H54 (cell line): ENCODE measurements around the gene MVP.

Experiments used
- DNase-seq: peaks from one replicate; pipeline ENCODE4 v3.0.0; 2011; ENCODE audit warnings: low spot score, mixed read lengths; ENCODE audit not compliant: insufficient read length
- FAIRE-seq: peaks from 3 replicates; lab custom pipeline; 2011; peaks lifted over from hg19 to GRCh38; lab: Jason Lieb, UNC
- POLR2A ChIP-seq: IDR thresholded peaks from 2 replicates; pipeline ENCODE4 v1.6.1; 2011; ENCODE audit warnings: low read depth, mild to moderate bottlenecking, low read length

MVP gene

DNA sequence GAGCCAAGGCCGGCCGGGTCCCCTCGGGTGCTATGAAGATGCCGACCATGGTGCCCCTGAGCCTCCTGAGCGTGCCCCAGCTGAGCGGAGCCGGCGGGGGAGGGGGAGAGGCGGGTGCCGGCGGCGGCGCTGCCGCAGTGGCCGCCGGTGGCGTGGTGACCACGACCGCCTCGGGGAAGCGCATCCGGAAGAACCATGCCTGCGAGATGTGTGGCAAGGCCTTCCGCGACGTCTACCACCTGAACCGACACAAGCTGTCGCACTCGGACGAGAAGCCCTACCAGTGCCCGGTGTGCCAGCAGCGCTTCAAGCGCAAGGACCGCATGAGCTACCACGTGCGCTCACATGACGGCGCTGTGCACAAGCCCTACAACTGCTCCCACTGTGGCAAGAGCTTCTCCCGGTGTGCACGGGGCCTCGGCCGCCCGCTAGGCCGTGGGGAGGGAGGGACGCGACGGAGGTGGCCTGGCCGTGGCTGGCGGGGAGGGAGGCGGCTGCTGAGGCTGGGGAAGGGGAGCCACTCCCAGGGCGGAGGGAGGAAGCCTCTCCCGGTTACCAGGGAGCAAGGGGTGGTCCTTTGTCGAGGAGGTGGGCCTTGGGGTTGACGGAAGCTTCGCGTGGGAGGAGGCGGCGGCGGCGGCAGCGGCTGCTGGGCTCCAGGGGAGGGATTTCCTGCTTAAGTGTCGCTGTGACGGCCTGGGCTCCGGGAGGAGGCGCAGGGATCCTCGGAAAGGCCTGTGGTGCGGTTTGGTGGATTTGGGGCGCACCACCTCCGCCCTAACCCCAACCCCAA lies 12.6 kb upstream of the MVP start:
- no peak for DNase-seq
- no peak for FAIRE-seq

DNA sequence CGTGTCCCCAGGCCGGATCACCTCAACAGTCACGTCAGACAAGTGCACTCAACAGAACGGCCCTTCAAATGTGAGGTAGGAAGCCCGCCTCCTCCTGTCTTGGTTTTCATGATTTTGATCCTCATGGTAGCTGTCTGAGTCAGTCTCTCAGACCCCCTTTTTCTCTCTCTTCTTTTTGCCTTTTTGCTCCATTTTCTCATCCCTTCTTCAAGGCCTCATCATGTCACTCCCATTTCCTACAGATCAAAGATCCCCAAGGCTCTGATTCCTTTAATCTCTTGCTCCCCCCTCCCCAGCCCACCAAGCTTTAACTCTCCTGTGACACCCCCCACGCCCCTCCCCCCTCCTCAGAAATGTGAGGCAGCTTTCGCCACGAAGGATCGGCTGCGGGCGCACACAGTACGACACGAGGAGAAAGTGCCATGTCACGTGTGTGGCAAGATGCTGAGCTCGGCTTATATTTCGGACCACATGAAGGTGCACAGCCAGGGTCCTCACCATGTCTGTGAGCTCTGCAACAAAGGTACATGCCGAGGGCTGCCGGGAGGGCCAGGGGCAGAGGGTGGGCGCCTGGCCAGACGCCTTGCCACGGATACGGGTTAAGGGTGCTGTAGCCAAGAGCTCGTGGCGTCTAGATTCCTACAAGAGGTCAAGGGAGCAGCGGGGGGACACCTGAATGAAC lies 11.9 kb upstream of the MVP start:
- TF ChIP-seq POLR2A, result no peak
- no peak for FAIRE-seq
- no peak for DNase-seq

More for the DNA sequence above, 12.6 kb upstream of the MVP start:
- TF ChIP-seq POLR2A, result peak; percentile 60

DNA sequence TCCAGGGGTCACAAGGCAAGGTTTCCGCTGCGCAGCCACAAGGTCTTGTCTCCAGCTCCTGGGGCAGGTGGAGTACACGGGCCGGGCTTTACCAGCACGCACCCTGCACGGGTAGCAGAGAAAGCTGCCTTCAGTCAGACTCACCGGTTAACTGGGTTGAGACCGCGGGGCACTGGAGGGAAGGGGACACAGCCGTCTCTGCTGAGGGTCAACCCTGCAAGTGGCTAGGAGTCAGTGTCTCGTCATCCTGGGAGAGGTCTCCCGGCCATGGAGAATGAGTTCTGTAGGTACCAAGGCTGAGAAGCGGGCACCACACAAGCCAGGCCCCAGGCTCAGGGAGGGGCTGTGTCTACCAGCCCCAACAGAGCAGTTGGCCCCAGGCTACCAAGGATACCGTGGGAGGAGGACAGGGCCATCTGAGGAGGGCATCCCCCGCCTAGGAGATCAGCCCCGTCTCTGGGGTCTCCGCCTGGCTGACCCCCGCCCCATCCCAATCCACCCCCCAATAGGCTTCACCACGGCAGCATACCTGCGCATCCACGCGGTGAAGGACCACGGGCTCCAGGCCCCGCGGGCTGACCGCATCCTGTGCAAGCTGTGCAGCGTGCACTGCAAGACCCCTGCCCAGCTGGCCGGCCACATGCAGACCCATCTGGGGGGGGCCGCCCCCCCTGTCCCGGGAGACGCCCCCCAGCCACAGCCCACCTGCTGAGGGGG lies 11.1 kb upstream of the MVP start:
- FAIRE-seq (no peak), DNase-seq (no peak)
- no peak for TF ChIP-seq POLR2A

DNA sequence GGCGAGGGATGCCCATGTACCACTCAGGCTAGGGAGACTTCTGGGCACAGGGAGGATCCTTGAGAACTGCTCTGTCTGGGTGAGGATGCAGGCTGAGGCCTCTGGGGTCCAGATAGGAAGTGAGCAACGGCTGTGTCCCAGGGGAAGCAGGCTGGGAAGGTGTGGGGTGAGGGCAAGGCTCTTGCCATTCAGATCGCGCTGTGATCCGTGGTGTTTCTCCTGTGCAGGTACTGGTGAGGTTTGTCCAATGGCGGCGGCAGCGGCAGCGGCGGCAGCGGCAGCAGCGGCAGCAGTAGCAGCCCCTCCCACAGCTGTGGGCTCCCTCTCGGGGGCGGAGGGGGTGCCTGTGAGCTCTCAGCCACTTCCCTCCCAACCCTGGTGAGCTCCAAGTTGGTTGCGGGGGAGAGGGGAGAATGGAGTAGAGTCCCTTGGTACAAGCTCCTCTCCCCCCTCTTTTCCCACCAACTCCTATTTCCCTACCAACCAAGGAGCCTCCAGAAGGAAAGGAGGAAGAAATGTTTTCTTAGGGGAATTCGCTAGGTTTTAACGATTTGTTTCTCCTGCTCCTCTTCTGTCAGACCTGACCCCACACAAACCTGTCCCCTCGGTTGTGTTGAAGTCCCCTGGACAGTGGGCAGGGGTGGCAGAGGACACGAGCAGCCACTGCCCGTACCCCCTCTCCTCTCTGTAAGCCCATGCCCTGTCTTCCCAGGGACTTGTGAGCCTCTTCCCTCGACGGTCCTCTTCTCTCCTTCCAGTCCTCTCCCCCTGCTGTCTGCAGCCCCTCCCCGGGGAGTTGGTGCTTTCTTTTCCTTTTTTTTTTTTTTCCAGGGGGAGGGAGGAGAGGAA lies 10.2 kb upstream of the MVP start:
- no peak for DNase-seq
- no peak for TF ChIP-seq POLR2A
- FAIRE-seq, result no peak

DNA sequence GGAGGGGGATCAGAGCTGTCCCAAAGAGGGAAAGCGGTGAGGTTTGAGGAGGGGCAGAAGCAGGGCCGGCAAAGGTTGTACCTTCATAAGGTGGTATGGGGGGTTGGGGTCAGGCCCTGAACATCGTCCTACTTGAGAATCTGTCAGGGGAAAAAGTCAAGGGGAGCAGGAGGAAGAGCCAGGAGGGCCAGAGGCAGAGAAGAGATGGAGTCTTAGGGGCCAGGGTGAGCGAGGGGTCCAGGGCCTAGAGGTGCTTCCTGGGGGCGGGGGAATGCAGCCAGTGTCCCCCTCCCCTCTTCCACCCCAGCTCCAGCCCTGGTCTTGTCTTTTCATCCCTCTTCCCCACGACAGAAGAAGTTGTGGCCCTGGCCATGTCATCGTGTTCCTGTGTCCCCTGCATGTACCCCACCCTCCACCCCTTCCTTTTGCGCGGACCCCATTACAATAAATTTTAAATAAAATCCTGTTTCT lies 9.5 kb upstream of the MVP start:
- no peak for DNase-seq
- no peak for FAIRE-seq
- TF ChIP-seq POLR2A, result no peak

DNA sequence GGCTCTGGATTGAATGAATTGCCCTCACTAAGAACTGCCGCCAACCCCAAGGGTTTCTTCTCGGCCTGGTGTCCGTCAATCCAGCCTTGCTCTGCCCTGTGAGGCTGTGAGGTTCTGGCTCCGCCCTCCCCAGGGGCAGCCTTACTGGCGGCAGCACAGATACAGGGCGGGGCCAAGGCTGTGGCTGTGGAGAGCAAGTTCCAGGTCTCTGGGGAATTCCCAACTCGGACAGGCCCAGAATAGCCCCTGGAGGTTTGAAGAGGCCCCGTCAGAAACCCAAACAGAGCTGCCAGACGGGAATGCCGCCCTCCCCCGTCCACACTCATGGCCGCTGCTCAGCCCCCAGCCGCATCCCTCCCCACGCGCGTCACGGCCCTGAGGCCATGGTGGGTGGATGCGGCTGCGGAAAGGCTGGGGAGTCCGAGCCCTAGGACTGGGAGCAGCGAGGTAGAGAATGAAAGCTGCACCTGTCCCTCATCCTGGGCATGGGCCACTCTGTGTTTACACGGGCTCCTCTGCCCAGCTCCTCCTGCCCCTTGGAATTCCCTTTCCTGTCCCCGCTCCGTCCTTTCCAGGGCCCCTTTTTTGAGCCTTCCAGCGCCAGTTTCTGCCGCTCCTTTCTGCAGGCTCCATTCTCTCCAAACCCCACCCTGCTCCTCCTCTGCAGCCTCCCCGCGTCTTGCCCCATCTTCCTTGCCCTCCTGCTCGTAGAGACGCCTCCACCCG lies 8.9 kb upstream of the MVP start:
- FAIRE-seq (peak; percentile 73), DNase-seq (peak; percentile 94)
- peak; percentile 67 for TF ChIP-seq POLR2A

DNA sequence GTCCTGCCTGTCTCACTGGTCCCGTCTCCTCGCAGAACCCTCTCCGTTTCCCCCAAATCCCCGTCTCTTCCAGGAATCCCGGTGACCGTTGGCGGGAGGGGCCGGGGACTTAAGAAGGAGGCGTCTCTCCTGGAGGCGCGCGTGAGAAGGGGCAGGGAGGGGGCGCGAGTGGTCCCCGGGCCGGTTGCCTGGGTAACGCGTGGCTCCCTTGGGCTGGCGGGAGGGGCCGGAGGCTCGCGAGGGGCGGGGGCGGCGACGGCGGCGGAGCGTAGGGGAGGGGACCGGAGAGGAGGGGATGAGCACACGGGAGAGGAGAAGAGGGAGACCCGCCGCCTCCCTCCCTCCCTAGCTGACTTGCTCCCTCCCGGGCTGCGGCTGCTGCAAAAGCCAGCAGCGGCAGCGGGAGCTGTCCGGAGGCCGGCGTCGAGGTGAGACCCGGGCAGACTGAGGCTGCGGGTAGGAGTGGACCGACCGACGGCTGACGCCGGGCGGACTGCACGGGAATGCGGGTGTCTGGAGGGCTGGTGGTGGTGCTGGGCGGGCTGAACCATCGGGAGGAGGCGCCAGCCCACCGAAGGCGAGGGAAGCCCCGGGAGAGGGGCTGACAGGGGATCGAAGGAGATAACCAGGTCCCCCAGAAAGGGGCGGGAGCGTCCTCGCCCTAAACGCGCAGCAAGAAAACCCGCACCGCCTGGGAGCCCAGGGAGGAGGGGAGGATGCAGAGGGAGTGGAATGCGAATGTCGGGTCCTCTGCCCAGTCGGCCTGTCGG lies 8.2 kb upstream of the MVP start, which contains the start of gene PRRT2:
TSS of gene PRRT2 (plus strand) at position 298 of the 770 bp plus-strand sequence. CDS start 862 bp downstream, outside the sequence.
- peak; percentile 46 for TF ChIP-seq POLR2A
- no peak for FAIRE-seq
- DNase-seq, result no peak

DNA sequence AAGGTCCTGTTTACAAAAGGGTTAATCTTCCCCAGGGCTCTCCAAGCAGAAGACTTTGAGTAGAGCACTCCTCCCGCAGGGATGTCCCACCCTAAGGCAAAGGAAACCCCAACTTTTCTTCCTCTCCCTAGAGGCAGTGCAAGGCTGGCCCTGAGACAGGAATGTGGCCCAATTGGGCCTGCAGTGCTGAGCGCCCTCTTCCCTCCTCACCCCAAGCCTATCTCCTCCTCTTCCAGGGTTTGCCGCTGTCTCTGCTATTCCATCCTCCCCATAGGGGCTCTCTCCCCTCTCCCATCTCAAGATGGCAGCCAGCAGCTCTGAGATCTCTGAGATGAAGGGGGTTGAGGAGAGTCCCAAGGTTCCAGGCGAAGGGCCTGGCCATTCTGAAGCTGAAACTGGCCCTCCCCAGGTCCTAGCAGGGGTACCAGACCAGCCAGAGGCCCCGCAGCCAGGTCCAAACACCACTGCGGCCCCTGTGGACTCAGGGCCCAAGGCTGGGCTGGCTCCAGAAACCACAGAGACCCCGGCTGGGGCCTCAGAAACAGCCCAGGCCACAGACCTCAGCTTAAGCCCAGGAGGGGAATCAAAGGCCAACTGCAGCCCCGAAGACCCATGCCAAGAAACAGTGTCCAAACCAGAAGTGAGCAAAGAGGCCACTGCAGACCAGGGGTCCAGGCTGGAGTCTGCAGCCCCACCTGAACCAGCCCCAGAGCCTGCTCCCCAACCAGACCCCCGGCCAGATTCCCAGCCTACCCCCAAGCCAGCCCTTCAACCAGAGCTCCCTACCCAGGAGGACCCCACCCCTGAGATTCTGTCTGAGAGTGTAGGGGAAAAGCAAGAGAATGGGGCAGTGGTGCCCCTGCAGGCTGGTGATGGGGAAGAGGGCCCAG lies 7.3 kb upstream of the MVP start:
- DNase-seq (no peak), FAIRE-seq (no peak)
- TF ChIP-seq POLR2A, result no peak

DNA sequence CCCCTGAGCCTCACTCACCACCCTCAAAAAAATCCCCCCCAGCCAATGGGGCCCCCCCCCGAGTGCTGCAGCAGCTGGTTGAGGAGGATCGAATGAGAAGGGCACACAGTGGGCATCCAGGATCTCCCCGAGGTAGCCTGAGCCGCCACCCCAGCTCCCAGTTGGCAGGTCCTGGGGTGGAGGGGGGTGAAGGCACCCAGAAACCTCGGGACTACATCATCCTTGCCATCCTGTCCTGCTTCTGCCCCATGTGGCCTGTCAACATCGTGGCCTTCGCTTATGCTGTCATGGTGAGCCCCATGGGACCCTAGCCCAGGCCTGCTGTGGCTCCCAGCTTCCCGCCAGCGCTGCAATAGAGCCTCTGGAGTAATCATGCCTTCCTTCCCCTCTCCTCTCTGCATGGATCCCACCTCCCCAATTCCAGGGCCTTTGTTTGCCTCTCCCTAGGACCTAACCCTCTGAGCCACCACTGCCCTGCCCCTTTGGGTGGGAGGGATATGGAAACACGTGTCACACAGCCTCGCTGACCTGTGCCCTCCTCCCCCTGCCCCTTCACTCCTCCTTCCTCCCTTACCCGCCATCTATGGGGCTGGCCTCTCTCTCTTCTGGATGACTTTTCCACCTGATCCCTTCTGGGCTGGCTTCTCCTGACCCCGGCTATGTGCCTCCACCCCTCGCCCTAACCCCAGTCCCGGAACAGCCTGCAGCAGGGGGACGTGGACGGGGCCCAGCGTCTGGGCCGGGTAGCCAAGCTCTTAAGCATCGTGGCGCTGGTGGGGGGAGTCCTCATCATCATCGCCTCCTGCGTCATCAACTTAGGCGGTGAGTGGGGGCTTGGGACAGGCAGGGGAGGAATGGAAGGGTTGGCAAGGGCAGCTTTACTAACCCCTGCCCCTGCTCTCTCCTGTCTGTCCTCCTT lies 6.4 kb upstream of the MVP start:
- no peak for FAIRE-seq
- TF ChIP-seq POLR2A, result no peak
- no peak for DNase-seq

DNA sequence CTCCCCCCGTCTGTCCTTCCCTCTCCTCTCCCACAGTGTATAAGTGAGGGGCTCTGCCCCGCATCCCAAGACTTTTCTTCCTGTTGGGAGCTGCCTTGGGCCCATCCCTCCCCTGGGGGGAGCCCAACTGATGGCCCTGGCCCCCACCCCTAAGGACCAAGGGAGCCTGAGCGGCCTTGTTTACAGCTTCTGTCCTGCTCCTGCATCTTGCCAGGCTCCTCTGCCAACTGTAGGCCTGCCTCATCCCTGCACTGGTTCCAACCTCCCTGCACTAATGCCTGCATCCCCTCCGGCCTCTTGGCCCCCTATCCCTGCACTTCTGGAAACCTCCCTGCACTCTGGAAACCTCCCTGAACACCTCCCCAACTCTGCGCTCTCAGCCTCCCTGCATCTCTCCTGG lies 5.7 kb upstream of the MVP start:
- DNase-seq (no peak), FAIRE-seq (no peak)
- TF ChIP-seq POLR2A, result no peak
